Esophagus squamous epithelium (tissue), 5 donors: ENCODE measurements around the gene MATN3. TPM values are rescaled to one million over a fixed set of nuclear protein-coding genes. Genes with fewer than 3 reads are reported as not detected.

Source experiments
- DNase-seq: peaks from one replicate; lab custom pipeline; 2025; lab: John Stamatoyannopoulos, UW
- H3K27ac ChIP-seq, 4 donors: fragments of 200-600 bp; sonication (generic); one replicate each; pipeline ENCODE4 v1.5.1; 2016 to 2019; ENCODE audit warnings: mild to moderate bottlenecking in 1 of 4
- H3K27me3 ChIP-seq, 4 donors: fragments of 200-600 bp; sonication (generic); 1 replicate in 3 of 4; 2 replicates in 1 of 4; pipeline versions ENCODE4 v1.5.1 to v1.6.0; 2017 to 2021; ENCODE audit warnings: antibody characterized with exemption in 1 of 4
- H3K36me3 ChIP-seq, 3 donors: fragments of 200-600 bp; sonication (generic); one replicate each; pipeline ENCODE4 v1.5.1; 2016 to 2019
- H3K4me1 ChIP-seq, 3 donors: fragments of 200-600 bp; sonication (generic); one replicate each; pipeline ENCODE4 v1.5.1; 2017 to 2019
- H3K4me3 ChIP-seq, 4 donors: fragments of 200-600 bp; sonication (generic); 1 replicate in 3 of 4; 2 replicates in 1 of 4; pipeline ENCODE4 v1.5.1; 2016 to 2019; ENCODE audit warnings: mild to moderate bottlenecking in 2 of 4, moderate library complexity in 1 of 4
- H3K9me3 ChIP-seq, 3 donors: fragments of 200-600 bp; sonication (generic); one replicate each; pipeline ENCODE4 v1.5.1; 2016 to 2019
- CTCF ChIP-seq, 6 experiments: fragments of 450-650 bp in 4 of 6; fragments of 200-600 bp in 2 of 6; sonication (generic) in 2 of 6; IDR thresholded peaks; one replicate each; pipeline ENCODE4 v1.5.1; 2016 to 2019; ENCODE audit warnings: antibody characterized with exemption in 6 of 6, mild to moderate bottlenecking in 4 of 6, moderate library complexity in 4 of 6
- POLR2A ChIP-seq, 4 donors: fragments of 450-650 bp; IDR thresholded peaks; one replicate each; pipeline ENCODE4 v1.6.1; 2017; ENCODE audit warnings: antibody characterized with exemption in 4 of 4, mild to moderate bottlenecking in 4 of 4, moderate library complexity in 3 of 4
- WGBS, 2 donors: methylation state at CpG; one replicate each; pipeline ENCODE4 v1.1.5; 2018; 5-methylcytosine and 5-hydroxymethylcytosine counted together
- intact Hi-C: fragments of 100-400 bp; cut with DNase I; formaldehyde crosslinking; loops from one replicate; pipeline ENCODE4 v1.15.0; 2022
- total RNA-seq, 4 donors: library from RNA; depleted of rRNA; stranded (reverse); fragments of >200 nt; gene quantifications; one replicate each; pipeline ENCODE4 v1.1.0, GENCODE V29; 2016
- donor health status: DM: yes; HTN: yes; CAD: no.

The MATN3 gene
- total RNA-seq, 4 donors from 2014 or later, result 0.45 to 1.3 (median 0.92) TPM; not detected in 1

- Histone ChIP-seq H3K36me3 (no peaks in the 10 kb centered on the region), H3K4me3 (peak overlapping the region; percentile 41 to 75 (median 52)), H3K27ac (peak overlapping the region; percentile 0 to 80 (median 59)), H3K27me3 (peaks cover 0 to 32% (median 0%) of the 10 kb centered on the region in 4 donors), H3K4me1 (peaks cover 0 to 19% (median 12%) of the 10 kb centered on the region in 3 donors), H3K9me3 (no peaks in the 10 kb centered on the region)
- WGBS, 2 donors, result 59 to 60% methylated on average over 15 of the region's 15 CpGs
- no peak for DNase-seq
- intact Hi-C loops, result loop anchor here (5.0 kb wide), 1 partner anchor 84 kb away; no protein-coding TSS in a partner anchor
- TF ChIP-seq POLR2A (IDR thresholded peaks at IDR 0.05) (no peak), CTCF (IDR thresholded peaks at IDR 0.05) (no peak)
These were observed 820 bp upstream of the MATN3 start for GRCh38 chr2:20013126-20013849.

GRCh38 chr2:20012032-20012281, 511 bp downstream of the MATN3 start:
- TF ChIP-seq CTCF (IDR thresholded peaks at IDR 0.05) (no peak), POLR2A (IDR thresholded peaks at IDR 0.05) (no peak)
- Histone ChIP-seq H3K36me3 (no peaks in the 10 kb centered on the region), H3K4me1 (peaks cover 0 to 19% (median 12%) of the 10 kb centered on the region in 3 donors), H3K27me3 (peaks cover 0 to 40% (median 0%) of the 10 kb centered on the region in 4 donors), H3K27ac (peak overlapping the region in 2 of 4 donors; percentile 59 to 80), H3K4me3 (peak overlapping the region; percentile 41 to 75 (median 52)), H3K9me3 (no peaks in the 10 kb centered on the region)
- intact Hi-C loops, result loop anchor here (5.0 kb wide), 1 partner anchor 85 kb away; no protein-coding TSS in a partner anchor
- no peak for DNase-seq
- WGBS, 2 donors, result 25% methylated on average over 4 of the region's 4 CpGs; no CpG with 5 or more reads in 1 of the 2 donors

- H3K9me3 ChIP-seq, result no peaks in the 10 kb centered on the region
- H3K4me3 ChIP-seq, result peak overlapping the region in 1 of 4 donors; percentile 57
- intact Hi-C loops, result loop anchor here (5.0 kb wide), 1 partner anchor 86 kb away; no protein-coding TSS in a partner anchor
These were observed 1.0 kb downstream of the MATN3 start for GRCh38 chr2:20011276-20012031.

GRCh38 chr2:20008703-20009102, 3.8 kb downstream of the MATN3 start:
- TF ChIP-seq CTCF (IDR thresholded peaks at IDR 0.05) (no peak), POLR2A (IDR thresholded peaks at IDR 0.05) (no peak)
- no peaks in the 10 kb centered on the region for H3K36me3 ChIP-seq
- no peaks in the 10 kb centered on the region for H3K9me3 ChIP-seq
- WGBS, 2 donors, result 73 to 83% methylated on average over 3 to 5 of the region's 5 CpGs
- DNase-seq, result no peak
- no peak overlapping the region for H3K4me3 ChIP-seq
- H3K27ac ChIP-seq, result no peak overlapping the region
- intact Hi-C loops, result no loop called here
- H3K27me3 ChIP-seq, result peaks cover 0 to 39% (median 0%) of the 10 kb centered on the region in 4 donors
- H3K4me1 ChIP-seq, result peaks cover 0 to 19% (median 12%) of the 10 kb centered on the region in 3 donors

More at GRCh38 chr2:20011276-20012031, 1.0 kb downstream of the MATN3 start:
- no peak for DNase-seq
- WGBS, 2 donors, result 70 to 91% methylated on average over 10 to 13 of the region's 14 CpGs
- Histone ChIP-seq H3K27me3 (peaks cover 0 to 40% (median 0%) of the 10 kb centered on the region in 4 donors), H3K36me3 (no peaks in the 10 kb centered on the region), H3K4me1 (peaks cover 0 to 19% (median 12%) of the 10 kb centered on the region in 3 donors), H3K27ac (no peak overlapping the region)
- no peak for TF ChIP-seq CTCF (IDR thresholded peaks at IDR 0.05)
- no peak for TF ChIP-seq POLR2A (IDR thresholded peaks at IDR 0.05)
